ENCODE results near the gene STX8. TPM values are rescaled to one million over a fixed set of nuclear protein-coding genes. Genes with fewer than 3 reads are reported as not detected.

STX8 gene
- total RNA-seq, 1 donor from 2014 or later, result 50.6 TPM

- H3K27me3 Mint-ChIP-seq (ENCODE audit: low read depth), result no peaks in the 10 kb centered on the region
- H3K9me3 Mint-ChIP-seq (ENCODE audit: low read depth), result no peaks in the 10 kb centered on the region
- no peak for TF ChIP-seq CTCF (IDR thresholded peaks at IDR 0.05)
- no peak overlapping the region for H3K27ac Mint-ChIP-seq (ENCODE audit: unreplicated experiment)
- H3K36me3 Mint-ChIP-seq (ENCODE audit: low read depth), result peaks cover 7% of the 10 kb centered on the region
- H3K4me3 Mint-ChIP-seq (ENCODE audit: unreplicated experiment), result no peak overlapping the region
- no peak for DNase-seq (ENCODE audit: low spot score)
- H3K4me1 Mint-ChIP-seq (ENCODE audit: low read depth), result peaks cover 17% of the 10 kb centered on the region
These were observed 139.0 kb downstream of the STX8 start for GRCh38 chr17:9436630-9437029.

GRCh38 chr17:9435165-9435564 is 140.5 kb downstream of the STX8 start:
- H3K4me1 Mint-ChIP-seq (ENCODE audit: low read depth), result peaks cover 17% of the 10 kb centered on the region
- no peaks in the 10 kb centered on the region for H3K9me3 Mint-ChIP-seq (ENCODE audit: low read depth)
- H3K4me3 Mint-ChIP-seq (ENCODE audit: unreplicated experiment), result no peak overlapping the region
- no peaks in the 10 kb centered on the region for H3K27me3 Mint-ChIP-seq (ENCODE audit: low read depth)
- DNase-seq (ENCODE audit: low spot score), result no peak
- no peak overlapping the region for H3K27ac Mint-ChIP-seq (ENCODE audit: unreplicated experiment)
- H3K36me3 Mint-ChIP-seq (ENCODE audit: low read depth), result peaks cover 4% of the 10 kb centered on the region
- no peak for TF ChIP-seq CTCF (IDR thresholded peaks at IDR 0.05)

- Mint-ChIP-seq H3K9me3 (ENCODE audit: low read depth) (no peaks in the 10 kb centered on the region), H3K4me1 (ENCODE audit: low read depth) (peaks cover 17% of the 10 kb centered on the region), H3K27me3 (ENCODE audit: low read depth) (no peaks in the 10 kb centered on the region), H3K36me3 (ENCODE audit: low read depth) (peaks cover 3% of the 10 kb centered on the region), H3K4me3 (ENCODE audit: unreplicated experiment) (no peak overlapping the region), H3K27ac (ENCODE audit: unreplicated experiment) (no peak overlapping the region)
- no peak for TF ChIP-seq CTCF (IDR thresholded peaks at IDR 0.05)
- no peak for DNase-seq (ENCODE audit: low spot score)
These were observed 141.0 kb downstream of the STX8 start for GRCh38 chr17:9434642-9435057.

- H3K4me3 Mint-ChIP-seq (ENCODE audit: unreplicated experiment), result no peak overlapping the region
- no peaks in the 10 kb centered on the region for H3K27me3 Mint-ChIP-seq (ENCODE audit: low read depth)
- no peaks in the 10 kb centered on the region for H3K9me3 Mint-ChIP-seq (ENCODE audit: low read depth)
- DNase-seq (ENCODE audit: low spot score), result no peak
- no peak for TF ChIP-seq CTCF (IDR thresholded peaks at IDR 0.05)
- H3K27ac Mint-ChIP-seq (ENCODE audit: unreplicated experiment), result peak overlapping the region; percentile 77
- peaks cover 18% of the 10 kb centered on the region for H3K4me1 Mint-ChIP-seq (ENCODE audit: low read depth)
- H3K36me3 Mint-ChIP-seq (ENCODE audit: low read depth), result peaks cover 3% of the 10 kb centered on the region
These were observed 142.6 kb downstream of the STX8 start for GRCh38 chr17:9432934-9433421.

- Mint-ChIP-seq H3K27me3 (ENCODE audit: low read depth) (no peaks in the 10 kb centered on the region), H3K9me3 (ENCODE audit: low read depth) (no peaks in the 10 kb centered on the region), H3K27ac (ENCODE audit: unreplicated experiment) (peak overlapping the region; percentile 78), H3K36me3 (ENCODE audit: low read depth) (peaks cover 3% of the 10 kb centered on the region), H3K4me3 (ENCODE audit: unreplicated experiment) (no peak overlapping the region), H3K4me1 (ENCODE audit: low read depth) (peaks cover 25% of the 10 kb centered on the region)
- no peak for TF ChIP-seq CTCF (IDR thresholded peaks at IDR 0.05)
- no peak for DNase-seq (ENCODE audit: low spot score)
These were observed 143.3 kb downstream of the STX8 start for GRCh38 chr17:9432134-9432885.
